C4-2B (cell line): ENCODE results near the gene COQ5.

Source experiments
- CTCF ChIP-seq: fragments of 450-650 bp; conservative IDR thresholded peaks from 2 replicates; pipeline ENCODE4 v1.5.1; 2017; ENCODE audit warnings: mild to moderate bottlenecking
- ZFX ChIP-seq: fragments of 450-650 bp; IDR thresholded peaks from 2 replicates; pipeline ENCODE4 v1.6.1; 2017

DNA sequence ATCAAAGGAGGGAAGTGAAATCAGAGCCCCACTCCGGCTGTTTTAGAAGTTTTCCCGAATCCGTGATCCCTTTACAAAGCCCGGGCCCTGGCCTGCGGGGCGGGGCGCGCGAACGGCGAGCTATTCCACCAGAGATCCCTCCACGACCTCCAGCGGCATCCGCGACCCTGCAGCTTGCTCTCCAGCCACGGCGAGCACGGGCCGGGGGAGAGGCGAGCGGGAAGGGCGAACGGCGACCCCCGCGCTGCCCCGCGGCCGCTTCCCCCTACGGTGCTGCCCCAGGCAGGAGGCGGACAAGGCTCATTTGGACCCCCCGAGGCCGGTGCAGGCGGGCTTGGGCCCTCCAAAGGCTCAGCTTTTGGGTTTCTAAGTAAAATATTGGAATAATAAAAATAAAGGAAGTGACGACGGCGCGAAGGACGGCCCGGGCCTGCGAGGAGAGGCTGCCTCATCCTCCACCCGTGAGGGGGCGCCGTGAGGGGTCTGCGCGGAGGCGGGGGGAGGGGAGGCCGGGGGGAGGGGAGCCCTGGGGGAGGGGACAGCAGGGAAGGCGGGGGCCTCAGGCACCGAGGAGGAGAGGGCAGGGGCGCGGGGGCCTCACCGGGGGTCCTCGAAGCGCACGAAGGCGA lies 60.0 kb downstream of the COQ5 start:
- TF ChIP-seq CTCF (no peak), ZFX (0 out of 2 replicates have a peak, but pooled peaks have one; percentile 5)
